Endothelial cell of umbilical vein (primary cell): Measurements from ENCODE around the gene ZBTB7C. TPM values are rescaled to one million over a fixed set of nuclear protein-coding genes. Genes with fewer than 3 reads are reported as not detected.

ENCODE experiments used
- BruUV-seq: library from RNA; stranded (reverse); fragments of 400-500 nt; replicated peaks from 2 replicates; lab custom pipeline; 2021; lab: Mats Ljungman, UMichigan
- CTCF ChIA-PET: fragments of 300-600, 350-600 bp; sonication (Branson Sonifier 250); formaldehyde crosslinking; loops from one replicate; lab custom pipeline; 2021; ENCODE audit warnings: antibody characterized with exemption, inconsistent platforms; lab: Charles Lee
- POLR2A ChIA-PET: fragments of 300-600, 350-600 bp; sonication (Branson Sonifier 250); formaldehyde crosslinking; loops from one replicate; lab custom pipeline; 2021; ENCODE audit warnings: antibody characterized with exemption, inconsistent platforms; lab: Charles Lee
- DNase-seq: peaks from one replicate; pipeline ENCODE4 v3.0.0-alpha.2; 2011; ENCODE audit warnings: low read depth, low spot score
- FAIRE-seq: peaks from 2 replicates; lab custom pipeline; 2011; peaks lifted over from hg19 to GRCh38; lab: Jason Lieb, UNC
- H2AFZ ChIP-seq: 2 replicates; pipeline ENCODE4 v1.6.0; 2012; ENCODE audit warnings: low read depth, low read length, control low read depth, inconsistent platforms
- H3K27ac ChIP-seq: 2 replicates; pipeline ENCODE4 v1.5.1; 2011; ENCODE audit warnings: low read depth, mild to moderate bottlenecking, control low read depth, low read length, moderate library complexity; ENCODE audit not compliant: insufficient read depth
- H3K27me3 ChIP-seq, 2 experiments: 2 replicates each; pipeline versions ENCODE4 v1.6.0 to v1.6.1; 2011; ENCODE audit warnings: low read length in 2 of 2, mixed read lengths in 1 of 2; ENCODE audit not compliant: control insufficient read depth in 2 of 2, insufficient read depth in 2 of 2
- H3K36me3 ChIP-seq, 2 experiments: 2 replicates in 1 of 2; 3 replicates in 1 of 2; pipeline ENCODE4 v1.5.1; 2011; ENCODE audit warnings: low read length in 2 of 2, mild to moderate bottlenecking in 1 of 2, moderate library complexity in 1 of 2; ENCODE audit not compliant: control insufficient read depth in 2 of 2, insufficient read depth in 2 of 2; ENCODE audit errors: extremely low read depth in 1 of 2
- H3K4me1 ChIP-seq: 3 replicates; pipeline ENCODE4 v1.5.1; 2011; ENCODE audit warnings: mild to moderate bottlenecking, low read length; ENCODE audit not compliant: control insufficient read depth, insufficient read depth; ENCODE audit errors: extremely low read depth
- H3K4me2 ChIP-seq: 2 replicates; pipeline ENCODE4 v1.6.1; 2011; ENCODE audit warnings: low read length, control low read depth, mixed read lengths; ENCODE audit not compliant: insufficient read depth
- H3K4me3 ChIP-seq, 3 experiments: fragments of 200-600 bp in 1 of 3; sonication (generic), shearing (Covaris generic) in 1 of 3; replicated peaks in 1 of 3; 2 replicates each; pipeline ENCODE4 v1.5.1; 2011 to 2016; ENCODE audit warnings: control low read depth in 3 of 3, low read length in 3 of 3, mild to moderate bottlenecking in 2 of 3, inconsistent platforms in 1 of 3, low read depth in 1 of 3, moderate library complexity in 1 of 3; ENCODE audit not compliant: insufficient read depth in 1 of 3
- H3K79me2 ChIP-seq: 2 replicates; pipeline ENCODE4 v1.6.0; 2012; ENCODE audit warnings: low read length, inconsistent platforms; ENCODE audit not compliant: control insufficient read depth, insufficient read depth
- H3K9ac ChIP-seq: replicated peaks from 2 replicates; pipeline ENCODE3; 2011; ENCODE audit warnings: low read length, control low read depth; ENCODE audit not compliant: insufficient read depth; ENCODE audit errors: extremely low read depth
- H3K9me1 ChIP-seq: replicated peaks from 3 replicates; pipeline ENCODE4 v1.6.0; 2011; ENCODE audit warnings: mild to moderate bottlenecking, low read length; ENCODE audit not compliant: control insufficient read depth, insufficient read depth; ENCODE audit errors: extremely low read depth
- H3K9me3 ChIP-seq: replicated peaks from 2 replicates; pipeline ENCODE4 v1.5.1; 2012; ENCODE audit warnings: low read length, inconsistent platforms; ENCODE audit not compliant: control insufficient read depth, insufficient read depth
- H4K20me1 ChIP-seq: replicated peaks from 2 replicates; pipeline ENCODE3; 2011; ENCODE audit warnings: mild to moderate bottlenecking, low read length; ENCODE audit not compliant: control insufficient read depth, insufficient read depth; ENCODE audit errors: extremely low read depth
- EZH2 ChIP-seq: IDR thresholded peaks from 2 replicates; pipeline ENCODE4 v1.6.1; 2012; ENCODE audit warnings: borderline replicate concordance, low read depth, mild to moderate bottlenecking, moderate library complexity, low read length, inconsistent platforms; ENCODE audit not compliant: severe bottlenecking
- FOS ChIP-seq: IDR thresholded peaks from 2 replicates; pipeline ENCODE4 v1.6.1; 2011; ENCODE audit warnings: mild to moderate bottlenecking, low read length, moderate library complexity, borderline replicate concordance; ENCODE audit not compliant: insufficient read depth
- GATA2 ChIP-seq: IDR thresholded peaks from 2 replicates; pipeline ENCODE4 v1.7.0; 2011; ENCODE audit warnings: low read depth, mild to moderate bottlenecking, moderate library complexity, mixed read lengths, low read length; ENCODE audit not compliant: insufficient read length, insufficient read depth
- JUN ChIP-seq: IDR thresholded peaks from 2 replicates; pipeline ENCODE4 v1.6.1; 2011; ENCODE audit warnings: borderline replicate concordance, low read depth; ENCODE audit not compliant: insufficient read length, insufficient read depth
- MYC ChIP-seq: IDR thresholded peaks from one replicate; pipeline ENCODE4 v1.6.1; 2011; ENCODE audit warnings: mild to moderate bottlenecking, low read depth, low read length
- POLR2A ChIP-seq: IDR thresholded peaks from 2 replicates; pipeline ENCODE4 v1.6.1; 2012; ENCODE audit warnings: low read depth, mild to moderate bottlenecking, control low read depth, low read length
- POLR2AphosphoS5 ChIP-seq: IDR thresholded peaks from 2 replicates; pipeline ENCODE4 v1.6.1; 2012; ENCODE audit warnings: low read depth, mild to moderate bottlenecking, control low read depth, low read length, moderate library complexity; ENCODE audit not compliant: insufficient read depth
- dilution Hi-C: fragments of 300-500 bp; cut with MboI; formaldehyde crosslinking; loops from one replicate; pipeline ENCODE4 v1.15.0; 2019; ENCODE audit warnings: low sequenced_read_pairs; ENCODE audit not compliant: extremely low pct_ligation_motif_present
- intact Hi-C: fragments of 100-400 bp; cut with micrococcal nuclease; formaldehyde crosslinking; loops from one replicate; pipeline ENCODE4 v1.10.0; 2022
- polyA plus RNA-seq, 4 experiments: library from polyadenylated mRNA; depleted of rRNA in 3 of 4; stranded (reverse) in 3 of 4; unstranded in 1 of 4; fragments of >200 nt; gene quantifications; 2 replicates each; pipeline versions ENCODE4 v1.2.1 to v1.2.3, GENCODE V29; 2011 to 2012; ENCODE audit warnings: missing spikeins in 1 of 4
- total RNA-seq: library from RNA; stranded (reverse); gene quantifications from 2 replicates; pipeline ENCODE4 v1.2.3, GENCODE V29; 2021
- TF ChIP-seq, protein P1 (sequence below): IDR thresholded peaks from 2 replicates; pipeline ENCODE4 v1.6.1; 2011; ENCODE audit not compliant: insufficient read depth, insufficient read length
- TF ChIP-seq, protein P2 (sequence below), 2 donors: IDR thresholded peaks; 1 replicate in 1 of 2; 2 replicates in 1 of 2; pipeline ENCODE4 v1.5.1; 2011; ENCODE audit warnings: low read length in 2 of 2, mild to moderate bottlenecking in 2 of 2, moderate library complexity in 2 of 2, control low read depth in 1 of 2, inconsistent platforms in 1 of 2, low read depth in 1 of 2; ENCODE audit not compliant: insufficient read depth in 1 of 2; ENCODE audit errors: extremely low read depth in 1 of 2

The ZBTB7C gene
- total and polyA plus RNA-seq, 2 donors (not counting 3 experiments of a cell fraction or from before 2014, with no cell fraction given): not detected

DNA sequence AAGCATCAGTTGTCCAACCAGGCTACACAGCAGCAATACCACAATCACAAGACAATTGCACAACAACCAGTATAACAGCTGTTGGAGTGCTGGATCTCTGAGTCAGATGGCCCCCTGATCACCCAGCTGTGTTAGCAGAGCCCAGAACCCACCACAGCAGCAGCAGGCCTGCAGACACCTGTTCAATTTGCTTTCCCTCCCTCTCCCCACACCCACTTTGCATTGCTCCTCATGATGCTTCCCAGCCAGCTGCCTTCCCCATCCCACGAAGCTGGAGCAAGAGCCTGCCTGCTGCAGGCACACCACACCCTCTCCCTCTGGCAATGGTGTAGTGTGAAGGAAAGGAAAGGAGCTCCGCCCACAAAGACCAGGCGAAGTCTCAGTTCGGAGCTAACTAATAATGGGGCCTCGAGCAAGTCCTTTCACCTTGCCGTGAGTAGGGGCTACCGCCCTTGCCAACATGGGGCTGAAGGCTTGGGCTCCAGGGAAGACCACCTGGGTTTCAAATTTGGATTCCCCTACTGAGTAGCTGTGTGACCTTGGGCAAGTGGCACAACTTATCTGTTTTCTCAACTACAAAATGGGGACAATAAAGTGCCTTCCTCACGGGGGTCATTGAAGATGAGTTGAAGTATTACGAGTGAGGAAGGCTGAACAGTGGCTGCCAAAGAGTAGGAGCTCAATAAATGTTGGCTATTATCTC is 19.4 kb upstream of the ZBTB7C start:
- Histone ChIP-seq H3K4me2 (no peak overlapping the region), H3K4me3 (no peak overlapping the region)
- FAIRE-seq: no peak

More for the DNA sequence above, 19.4 kb upstream of the ZBTB7C start:
- ChIA-PET POLR2A (no interaction called here), CTCF (interaction anchor here (0.6 to 1.3 kb wide), 3 partner anchors 10 to 1690 kb away, joined by 3 read pairs; no protein-coding TSS in a partner anchor)
- no peaks in the 10 kb centered on the region for H3K9me1 ChIP-seq
- H3K27ac ChIP-seq: no peak overlapping the region
- H3K27me3 ChIP-seq: peaks cover 14 to 17% of the 10 kb centered on the region in 2 experiments
- no peak for DNase-seq
- H3K9me3 ChIP-seq: no peaks in the 10 kb centered on the region
- no peak overlapping the region for H3K9ac ChIP-seq
- intact Hi-C loops: no loop called here
- H3K36me3 ChIP-seq: no peaks in the 10 kb centered on the region
- H3K4me1 ChIP-seq: no peaks in the 10 kb centered on the region
- no peak overlapping the region for H2AFZ ChIP-seq
- dilution Hi-C loops: no loop called here
- no peak for TF ChIP-seq POLR2AphosphoS5
- TF ChIP-seq EZH2: no peak
- TF ChIP-seq GATA2: no peak
- TF ChIP-seq JUN: no peak
- TF ChIP-seq, protein P1, sequence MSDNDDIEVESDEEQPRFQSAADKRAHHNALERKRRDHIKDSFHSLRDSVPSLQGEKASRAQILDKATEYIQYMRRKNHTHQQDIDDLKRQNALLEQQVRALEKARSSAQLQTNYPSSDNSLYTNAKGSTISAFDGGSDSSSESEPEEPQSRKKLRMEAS: no peak
- TF ChIP-seq MYC: no peak
- no peak for TF ChIP-seq FOS
- no peak for TF ChIP-seq POLR2A
- TF ChIP-seq, protein P2, sequence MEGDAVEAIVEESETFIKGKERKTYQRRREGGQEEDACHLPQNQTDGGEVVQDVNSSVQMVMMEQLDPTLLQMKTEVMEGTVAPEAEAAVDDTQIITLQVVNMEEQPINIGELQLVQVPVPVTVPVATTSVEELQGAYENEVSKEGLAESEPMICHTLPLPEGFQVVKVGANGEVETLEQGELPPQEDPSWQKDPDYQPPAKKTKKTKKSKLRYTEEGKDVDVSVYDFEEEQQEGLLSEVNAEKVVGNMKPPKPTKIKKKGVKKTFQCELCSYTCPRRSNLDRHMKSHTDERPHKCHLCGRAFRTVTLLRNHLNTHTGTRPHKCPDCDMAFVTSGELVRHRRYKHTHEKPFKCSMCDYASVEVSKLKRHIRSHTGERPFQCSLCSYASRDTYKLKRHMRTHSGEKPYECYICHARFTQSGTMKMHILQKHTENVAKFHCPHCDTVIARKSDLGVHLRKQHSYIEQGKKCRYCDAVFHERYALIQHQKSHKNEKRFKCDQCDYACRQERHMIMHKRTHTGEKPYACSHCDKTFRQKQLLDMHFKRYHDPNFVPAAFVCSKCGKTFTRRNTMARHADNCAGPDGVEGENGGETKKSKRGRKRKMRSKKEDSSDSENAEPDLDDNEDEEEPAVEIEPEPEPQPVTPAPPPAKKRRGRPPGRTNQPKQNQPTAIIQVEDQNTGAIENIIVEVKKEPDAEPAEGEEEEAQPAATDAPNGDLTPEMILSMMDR (IDR thresholded peaks at IDR 0.05; ENCODE audit: extremely low read depth in 1 of 2, insufficient read depth in 1 of 2, low read depth in 1 of 2, low read length in 2 of 2): no peak
- no peaks in the 10 kb centered on the region for H3K79me2 ChIP-seq
- no TSS peak for BruUV-seq
- H4K20me1 ChIP-seq: no peaks in the 10 kb centered on the region
